HG02642 (cell line): ENCODE results near the gene XRCC4.
"Not testable (repeated sequence)": the region's sequence is repeated elsewhere in the genome, so short reads cannot be mapped to it uniquely, and the experiment has no call there.

ENCODE experiments used
- ATAC-seq: cut with Tn5 transposase; IDR thresholded peaks from one replicate; pipeline ENCODE4 v1.9.1; 2021; ENCODE audit warnings: mild to moderate bottlenecking; ENCODE audit not compliant: unreplicated experiment, poor library complexity

XRCC4 gene

DNA sequence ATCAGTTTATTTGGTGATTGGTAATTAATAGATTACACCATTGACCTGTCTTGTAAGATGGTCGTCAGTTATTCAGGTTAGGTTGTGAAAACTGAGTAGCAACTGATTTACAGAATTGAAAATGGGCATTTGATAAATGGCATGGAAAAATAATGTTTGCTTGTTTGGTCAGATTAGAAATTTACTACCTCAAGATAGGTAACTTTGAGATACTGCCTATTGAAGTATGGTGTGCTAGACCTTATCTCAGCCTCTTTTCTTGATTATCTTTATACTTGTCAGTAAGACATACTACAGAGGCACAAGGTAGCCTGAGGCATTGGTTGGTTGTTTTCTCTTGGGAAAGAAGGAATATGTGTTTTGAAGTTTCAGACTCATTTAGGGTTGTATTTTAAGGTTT, 174.5 kb downstream of the XRCC4 start:
- no peak for ATAC-seq

- ATAC-seq = no peak
These were observed 176.4 kb downstream of the XRCC4 start for GRCh38 chr5:83253720-83254119.

- ATAC-seq = no peak
These were observed 177.9 kb downstream of the XRCC4 start for GRCh38 chr5:83255268-83255667.

- ATAC-seq = no peak
These were observed 178.9 kb downstream of the XRCC4 start for GRCh38 chr5:83256091-83256780.

- ATAC-seq = not testable (repeated sequence)
These were observed 180.3 kb downstream of the XRCC4 start for GRCh38 chr5:83257684-83258083.

- ATAC-seq = no peak
These were observed 188.0 kb downstream of the XRCC4 start for GRCh38 chr5:83265318-83265717.

- ATAC-seq = no peak
These were observed 193.0 kb downstream of the XRCC4 start for GRCh38 chr5:83270311-83270710.

- ATAC-seq = no peak
These were observed 199.8 kb downstream of the XRCC4 start for GRCh38 chr5:83277154-83277553.

- peak; percentile 73 for ATAC-seq
These were observed 200.6 kb downstream of the XRCC4 start for GRCh38 chr5:83277953-83278352.

- ATAC-seq = no peak
These were observed 203.8 kb downstream of the XRCC4 start for GRCh38 chr5:83281176-83281575.

- no peak for ATAC-seq
These were observed 204.3 kb downstream of the XRCC4 start for GRCh38 chr5:83281658-83282057.

DNA sequence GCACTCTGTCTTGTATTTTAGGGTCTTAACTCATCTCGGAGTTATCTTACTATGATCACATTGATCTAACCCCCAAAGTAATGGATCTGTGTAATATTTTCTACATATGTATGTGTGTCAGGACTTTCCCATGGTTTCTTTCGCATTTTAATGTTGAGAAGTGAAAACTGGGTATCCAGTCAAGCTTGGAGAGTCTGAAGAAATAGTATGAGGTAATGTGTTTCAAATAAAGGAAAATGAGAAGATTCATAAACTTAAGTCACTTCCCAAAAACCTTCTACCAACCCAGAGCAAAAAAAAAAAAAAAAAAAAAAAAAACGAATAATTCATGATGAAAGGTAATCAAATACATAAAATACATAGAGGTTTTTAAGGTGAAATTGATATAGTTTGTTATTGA, 206.4 kb downstream of the XRCC4 start:
- ATAC-seq = no peak

- ATAC-seq = no peak
These were observed 208.5 kb downstream of the XRCC4 start for GRCh38 chr5:83285661-83286398.

DNA sequence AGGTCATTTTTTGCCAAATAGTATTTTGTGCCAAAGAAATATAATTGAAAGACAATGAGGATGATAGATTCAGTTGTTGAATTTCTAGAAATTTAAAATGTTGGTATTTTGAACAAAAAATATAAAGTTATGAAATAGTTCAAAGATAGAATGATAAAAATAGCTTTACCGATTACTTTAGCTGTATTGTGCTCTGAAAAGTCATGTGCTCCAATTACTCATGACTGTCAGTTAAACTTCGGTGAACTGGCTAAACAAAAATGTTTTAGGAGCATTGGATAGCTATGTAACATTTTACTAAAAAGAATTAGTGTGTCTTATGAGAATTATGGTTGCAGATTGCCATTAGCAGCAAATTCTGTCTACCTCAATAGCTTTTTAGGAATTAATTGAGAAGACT, 216.9 kb downstream of the XRCC4 start:
- no peak for ATAC-seq

DNA sequence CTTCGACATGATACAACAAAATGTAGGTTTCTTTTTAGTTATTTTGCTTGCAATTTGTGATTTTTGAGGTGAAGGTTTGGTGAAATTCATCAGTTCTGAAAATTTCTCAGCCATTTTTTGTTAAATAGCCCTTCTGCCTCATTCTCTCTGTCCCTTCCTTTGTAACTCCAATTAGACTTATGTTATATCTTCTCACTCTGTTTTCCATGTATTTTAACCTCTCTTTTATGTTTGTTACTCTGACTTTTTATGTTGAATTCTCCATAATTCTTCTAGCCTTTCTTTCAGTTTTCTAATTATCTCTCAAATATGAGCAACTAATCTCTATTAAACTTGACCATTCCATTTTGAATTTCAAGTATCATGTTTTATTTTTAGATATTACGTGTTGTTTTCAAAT, 222.0 kb downstream of the XRCC4 start:
- no peak for ATAC-seq

DNA sequence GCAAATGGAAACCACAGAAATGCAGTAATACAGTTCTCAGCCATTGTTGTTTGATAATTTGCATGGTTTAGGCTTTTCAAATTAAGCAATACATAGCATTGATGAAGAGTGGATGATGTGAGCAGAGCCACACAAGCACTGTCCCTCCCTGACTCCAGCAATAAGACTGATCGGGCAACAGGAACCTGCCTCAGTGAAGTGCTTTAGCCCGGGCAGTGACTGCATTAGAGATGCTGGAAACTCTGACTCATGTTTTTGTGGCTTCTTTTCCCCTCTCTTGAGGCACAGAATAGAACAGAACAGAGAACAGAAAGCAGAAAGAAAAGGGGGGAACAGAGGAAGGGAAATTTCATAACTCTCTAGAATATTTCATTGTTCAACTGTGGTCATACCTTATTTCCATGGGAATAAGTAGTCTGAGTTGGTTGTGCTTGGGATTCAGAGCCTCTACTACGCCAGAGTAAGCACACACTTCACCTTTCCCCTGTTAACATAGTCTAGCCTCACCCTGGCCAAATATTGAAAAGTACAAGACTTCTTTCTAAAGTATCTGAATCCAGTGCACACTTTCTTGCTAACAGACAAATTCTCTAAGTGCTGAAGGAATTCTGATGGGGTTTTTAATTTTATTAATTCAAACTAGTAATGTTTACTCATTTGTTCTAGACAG, 229.4 kb downstream of the XRCC4 start:
- peak; percentile 99 for ATAC-seq

DNA sequence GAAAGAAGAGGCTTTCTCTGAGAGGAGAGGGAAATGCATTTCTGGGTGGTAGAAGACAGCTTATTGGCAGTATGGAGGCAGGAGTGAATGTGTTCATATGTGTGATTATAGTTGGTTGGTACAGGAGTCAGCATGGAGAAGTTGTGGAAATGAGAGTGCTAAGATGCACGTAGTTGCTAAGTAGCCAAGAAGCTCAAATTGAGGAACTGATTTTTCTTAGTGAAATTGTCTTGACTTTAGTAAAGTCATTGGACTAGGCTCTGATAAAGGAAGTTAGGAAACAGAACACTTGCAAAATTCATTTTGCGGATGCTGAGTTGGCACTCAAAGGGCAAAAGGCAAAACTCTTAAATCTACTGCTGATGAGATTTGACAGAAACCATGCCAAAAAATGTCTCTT, 235.3 kb downstream of the XRCC4 start:
- ATAC-seq = no peak

DNA sequence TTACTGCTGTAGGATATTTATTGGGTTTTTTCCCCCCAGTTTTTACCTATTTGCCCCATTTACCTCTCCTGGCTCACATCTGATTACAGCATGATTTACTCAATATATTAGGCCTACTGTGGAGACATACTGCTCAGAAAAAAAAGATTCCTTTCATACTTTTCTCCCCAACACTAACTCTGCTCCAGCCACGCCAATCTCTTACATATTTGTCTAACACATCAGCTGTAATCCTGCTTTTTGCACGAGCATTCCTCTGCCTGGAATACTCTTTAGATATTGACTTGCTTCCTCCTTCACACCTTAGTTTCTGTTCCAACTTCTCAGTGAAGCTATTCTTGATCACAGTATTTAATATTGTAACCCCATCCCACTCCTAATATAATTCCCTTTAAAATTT, 236.1 kb downstream of the XRCC4 start:
- ATAC-seq = no peak

DNA sequence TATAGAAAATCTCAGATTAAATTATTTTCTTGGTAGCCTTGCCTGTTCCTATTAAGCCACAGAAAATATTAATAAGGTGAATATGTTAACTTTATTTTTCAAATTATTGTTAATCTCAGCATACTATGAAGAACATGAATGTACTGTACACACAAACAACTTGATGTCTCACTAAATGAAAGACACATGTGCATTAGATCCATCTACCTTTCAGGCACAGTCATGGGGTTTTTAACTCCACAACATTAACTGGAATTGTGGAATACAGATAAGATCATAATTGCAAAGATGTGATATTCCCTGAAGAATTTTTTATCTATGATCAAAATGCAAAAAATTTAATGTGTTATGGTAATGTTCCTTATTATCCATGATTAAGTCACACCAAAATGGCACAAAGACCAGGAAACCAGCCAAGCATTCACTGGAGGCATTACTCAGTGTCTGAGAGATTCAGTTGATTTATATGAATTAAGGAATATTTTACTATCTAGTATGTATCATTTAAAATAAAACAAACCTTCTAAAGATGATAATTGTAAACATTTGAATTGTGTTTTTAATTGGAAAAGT, 244.2 kb downstream of the XRCC4 start:
- ATAC-seq = no peak

- no peak for ATAC-seq
These were observed 245.1 kb downstream of the XRCC4 start for GRCh38 chr5:83322273-83322924.
